IPS DF 6.9 (cell line): ENCODE results near the gene ZDHHC11.
"Not testable (repeated sequence)": the region's sequence is repeated elsewhere in the genome, so short reads cannot be mapped to it uniquely, and the experiment has no call there.

Experiments
- DNase-seq: peaks from one replicate; pipeline ENCODE4 v3.0.0-alpha.2; 2013; ENCODE audit warnings: low read depth, low spot score
- H3K27ac ChIP-seq: one replicate; pipeline ENCODE4 v1.5.1; 2013; ENCODE audit warnings: low read length, control low read depth
- H3K27me3 ChIP-seq: 2 replicates; pipeline ENCODE4 v1.6.1; 2013; ENCODE audit warnings: mild to moderate bottlenecking, low read length; ENCODE audit not compliant: control insufficient read depth, insufficient read depth
- H3K36me3 ChIP-seq: 2 replicates; pipeline ENCODE4 v1.6.1; 2013; ENCODE audit warnings: low read length; ENCODE audit not compliant: control insufficient read depth, insufficient read depth
- H3K4me1 ChIP-seq: 2 replicates; pipeline ENCODE4 v1.6.1; 2013; ENCODE audit warnings: low read length; ENCODE audit not compliant: control insufficient read depth, insufficient read depth
- H3K4me3 ChIP-seq: 2 replicates; pipeline ENCODE4 v1.5.1; 2013; ENCODE audit warnings: mild to moderate bottlenecking, low read length
- H3K9me3 ChIP-seq: 2 replicates; pipeline ENCODE4 v1.6.1; 2013; ENCODE audit warnings: low read length, inconsistent platforms; ENCODE audit not compliant: control insufficient read depth, insufficient read depth
- WGBS: extraction: QIAGEN DNeasy Blood & Tissue Kit; methylation state at CpG from one replicate; pipeline ENCODE4 v1.1.7; 2013; ENCODE audit warnings: mixed read lengths, missing lambda C conversion rate; ENCODE audit not compliant: insufficient read length, insufficient coverage; 5-methylcytosine and 5-hydroxymethylcytosine counted together

Gene ZDHHC11

GRCh38 chr5:878677-879076 lies 27.9 kb upstream of the ZDHHC11 start:
- WGBS, result no CpG with 5 or more reads among the region's 8 CpGs
- not testable (repeated sequence) for DNase-seq, H3K27ac ChIP-seq, H3K27me3 ChIP-seq, H3K4me1 ChIP-seq, H3K9me3 ChIP-seq, H3K4me3 ChIP-seq
- peaks cover 54% of the 10 kb centered on the region for H3K36me3 ChIP-seq

GRCh38 chr5:878125-878524 lies 27.3 kb upstream of the ZDHHC11 start:
- H3K4me1 ChIP-seq, result no peaks in the 10 kb centered on the region
- no peaks in the 10 kb centered on the region for H3K9me3 ChIP-seq
- no CpG with 5 or more reads among the region's 15 CpGs for WGBS
- H3K36me3 ChIP-seq, result peaks cover 48% of the 10 kb centered on the region
- DNase-seq, result no peak
- no peak overlapping the region for H3K4me3 ChIP-seq
- H3K27me3 ChIP-seq, result no peaks in the 10 kb centered on the region
- no peak overlapping the region for H3K27ac ChIP-seq

- no peak overlapping the region for H3K27ac ChIP-seq
- no peaks in the 10 kb centered on the region for H3K27me3 ChIP-seq
- WGBS, result no CpG with 5 or more reads among the region's 28 CpGs
- no peaks in the 10 kb centered on the region for H3K9me3 ChIP-seq
- DNase-seq, result no peak
- peaks cover 40% of the 10 kb centered on the region for H3K36me3 ChIP-seq
- no peaks in the 10 kb centered on the region for H3K4me1 ChIP-seq
- H3K4me3 ChIP-seq, result no peak overlapping the region
Observed at GRCh38 chr5:876398-877365, 25.9 kb upstream of the ZDHHC11 start.

GRCh38 chr5:875931-876330 lies 25.1 kb upstream of the ZDHHC11 start:
- no peak overlapping the region for H3K27ac ChIP-seq
- no CpG with 5 or more reads among the region's 24 CpGs for WGBS
- H3K36me3 ChIP-seq, result peaks cover 41% of the 10 kb centered on the region

GRCh38 chr5:873328-873727 lies 22.5 kb upstream of the ZDHHC11 start:
- H3K27ac ChIP-seq, result no peak overlapping the region
- H3K27me3 ChIP-seq, result no peaks in the 10 kb centered on the region
- WGBS, result no CpG with 5 or more reads among the region's 8 CpGs
- H3K4me1 ChIP-seq, result no peaks in the 10 kb centered on the region
- H3K9me3 ChIP-seq, result no peaks in the 10 kb centered on the region
- no peak for DNase-seq
- H3K36me3 ChIP-seq, result peaks cover 61% of the 10 kb centered on the region
- no peak overlapping the region for H3K4me3 ChIP-seq

More at GRCh38 chr5:875931-876330, 25.1 kb upstream of the ZDHHC11 start:
- Histone ChIP-seq H3K4me1 (no peaks in the 10 kb centered on the region), H3K4me3 (no peak overlapping the region), H3K27me3 (no peaks in the 10 kb centered on the region), H3K9me3 (no peaks in the 10 kb centered on the region)
- no peak for DNase-seq

GRCh38 chr5:872301-872700 lies 21.5 kb upstream of the ZDHHC11 start:
- no peak overlapping the region for H3K27ac ChIP-seq

GRCh38 chr5:871596-872298 lies 21.0 kb upstream of the ZDHHC11 start:
- Histone ChIP-seq H3K4me1 (no peaks in the 10 kb centered on the region), H3K36me3 (peaks cover 52% of the 10 kb centered on the region), H3K9me3 (no peaks in the 10 kb centered on the region), H3K27ac (no peak overlapping the region), H3K4me3 (no peak overlapping the region), H3K27me3 (no peaks in the 10 kb centered on the region)
- no CpG with 5 or more reads among the region's 29 CpGs for WGBS
- no peak for DNase-seq

More at GRCh38 chr5:872301-872700, 21.5 kb upstream of the ZDHHC11 start:
- no peak for DNase-seq
- Histone ChIP-seq H3K36me3 (peaks cover 56% of the 10 kb centered on the region), H3K4me3 (no peak overlapping the region), H3K9me3 (no peaks in the 10 kb centered on the region), H3K4me1 (no peaks in the 10 kb centered on the region), H3K27me3 (no peaks in the 10 kb centered on the region)
- WGBS, result no CpG with 5 or more reads among the region's 10 CpGs

GRCh38 chr5:870956-871355 lies 20.2 kb upstream of the ZDHHC11 start:
- H3K4me1 ChIP-seq, result no peaks in the 10 kb centered on the region

GRCh38 chr5:868428-869135 lies 17.8 kb upstream of the ZDHHC11 start:
- Histone ChIP-seq H3K4me1 (no peaks in the 10 kb centered on the region), H3K27ac (no peak overlapping the region), H3K36me3 (peaks cover 54% of the 10 kb centered on the region), H3K4me3 (no peak overlapping the region), H3K27me3 (no peaks in the 10 kb centered on the region), H3K9me3 (no peaks in the 10 kb centered on the region)
- WGBS, result no CpG with 5 or more reads among the region's 16 CpGs
- no peak for DNase-seq

More at GRCh38 chr5:870956-871355, 20.2 kb upstream of the ZDHHC11 start:
- WGBS, result no CpG with 5 or more reads among the region's 5 CpGs
- Histone ChIP-seq H3K27me3 (no peaks in the 10 kb centered on the region), H3K27ac (no peak overlapping the region), H3K4me3 (no peak overlapping the region), H3K36me3 (peaks cover 47% of the 10 kb centered on the region), H3K9me3 (no peaks in the 10 kb centered on the region)
- DNase-seq, result no peak

GRCh38 chr5:867300-867870 lies 16.6 kb upstream of the ZDHHC11 start:
- WGBS, result no CpG with 5 or more reads among the region's 6 CpGs
- Histone ChIP-seq H3K27ac (no peak overlapping the region), H3K27me3 (no peaks in the 10 kb centered on the region), H3K9me3 (no peaks in the 10 kb centered on the region), H3K4me1 (no peaks in the 10 kb centered on the region), H3K4me3 (no peak overlapping the region), H3K36me3 (peaks cover 65% of the 10 kb centered on the region)
- DNase-seq, result no peak
